Ovary (tissue), 9 donors: ENCODE results near the gene CPSF3. TPM values are rescaled to one million over a fixed set of nuclear protein-coding genes. Genes with fewer than 3 reads are reported as not detected.

Experiments
- DNase-seq, 5 donors: peaks; one replicate each; pipeline ENCODE4 v3.0.0-alpha.2; 2019 to 2020
- H3K27ac ChIP-seq, 2 donors: fragments of 200-600 bp; one replicate each; pipeline versions ENCODE4 v1.5.1 to v1.8.0; 2019 to 2022
- H3K27me3 ChIP-seq: fragments of 200-600 bp; one replicate; pipeline ENCODE4 v1.8.0; 2022
- H3K36me3 ChIP-seq: fragments of 200-600 bp; sonication (generic); one replicate; pipeline ENCODE4 v1.5.1; 2019
- H3K4me1 ChIP-seq: one replicate; pipeline ENCODE4 v1.8.1; 2013; ENCODE audit warnings: mild to moderate bottlenecking, moderate library complexity; ENCODE audit not compliant: insufficient read depth
- H3K4me3 ChIP-seq: fragments of 200-600 bp; sonication (generic); one replicate; pipeline ENCODE4 v1.5.1; 2017
- H3K9me3 ChIP-seq, 2 donors: fragments of 200-600 bp in 1 of 2; sonication (generic) in 1 of 2; one replicate each; pipeline versions ENCODE4 v1.5.1 to v1.8.1; 2013 to 2019; ENCODE audit warnings: mild to moderate bottlenecking in 1 of 2, moderate library complexity in 1 of 2
- EP300 ChIP-seq: sonication (generic); formaldehyde crosslinking; IDR thresholded peaks from one replicate; pipeline ENCODE4 v1.6.1; 2017; ENCODE audit warnings: antibody characterized with exemption
- POLR2A ChIP-seq: fragments of 450-650 bp; IDR thresholded peaks from one replicate; pipeline ENCODE4 v1.6.1; 2017; ENCODE audit warnings: antibody characterized with exemption, mild to moderate bottlenecking, moderate library complexity
- WGBS, 3 donors: extraction: QIAGEN DNeasy Blood & Tissue Kit in 1 of 3; methylation state at CpG; one replicate each; pipeline versions ENCODE4 v1.1.5 to v1.1.7; 2013 to 2017; 5-methylcytosine and 5-hydroxymethylcytosine counted together
- intact Hi-C, 4 donors: fragments of 100-400 bp; cut with DNase I; formaldehyde crosslinking; loops; one replicate each; pipeline versions ENCODE4 v1.11.0 to v1.15.1; 2022 to 2023
- polyA plus RNA-seq, 2 donors: library from polyadenylated mRNA; stranded (reverse); fragments of 200-250 nt in 1 of 2; fragments of 350-450 nt in 1 of 2; fragmentation: Illumina TruSeq in 1 of 2; extraction: RNeasy Lipid Tissue Mini Kit (QIAGEN cat#74804) in 1 of 2; gene quantifications; one replicate each; pipeline ENCODE4 v1.2.3, GENCODE V29; 2013 to 2014
- total RNA-seq, 7 donors: library from RNA; depleted of rRNA in 2 of 7; stranded (reverse); fragments of >200 nt in 2 of 7; fragmentation: NEBNext Ultra II Directional in 3 of 7; extraction: Animal tissue kit (Norgen Biotek cat#: 25700) in 3 of 7; gene quantifications; one replicate each; pipeline versions ENCODE4 v1.1.0 to v1.2.4, GENCODE V29; 2016 to 2023
- TF ChIP-seq, protein P1 (sequence below), 3 donors: fragments of 450-650 bp in 2 of 3; fragments of 200-600 bp in 1 of 3; IDR thresholded peaks; one replicate each; pipeline versions ENCODE4 v1.5.1 to v1.8.0; 2016 to 2022; ENCODE audit warnings: antibody characterized with exemption in 3 of 3, mild to moderate bottlenecking in 1 of 3
- donor health status: DM: no; HTN: no; CAD: no; lungs with moderate emphysema.
- donor health status: DM: no; HTN: no; CAD: no.
- donor health status: Bipolar disorder and iron deficiency.
- donor health status: DM: yes; HTN: yes; CAD: no.
- donor health status: DM: no; HTN: no; CAD: no.
- donor health status: DM: yes; HTN: yes; CAD: no.

Gene CPSF3
- total and polyA plus RNA-seq, 9 donors: 11.8 to 25.0 (median 19.8) TPM

DNA sequence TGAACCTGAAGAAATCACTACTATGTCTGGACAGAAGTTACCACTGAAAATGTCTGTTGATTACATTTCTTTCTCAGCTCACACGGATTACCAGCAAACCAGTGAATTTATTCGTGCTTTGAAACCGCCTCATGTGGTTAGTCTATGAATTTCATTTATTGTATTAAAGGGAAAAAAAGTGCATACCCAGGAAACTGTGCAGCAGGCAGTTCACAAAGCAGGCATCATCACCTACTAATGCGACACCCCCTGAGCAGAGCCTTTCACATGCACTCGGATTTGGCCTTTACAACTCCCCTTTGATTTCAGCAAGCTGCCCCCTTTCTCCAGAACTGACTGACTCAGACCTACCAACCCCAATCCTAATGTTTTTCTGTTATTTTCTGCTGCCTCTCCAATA is 20.1 kb downstream of the CPSF3 start:
- intact Hi-C loops: no loop called here
- Histone ChIP-seq H3K36me3 (no peaks in the 10 kb centered on the region), H3K4me3 (no peak overlapping the region), H3K4me1 (no peaks in the 10 kb centered on the region), H3K27ac (no peak overlapping the region), H3K27me3 (no peaks in the 10 kb centered on the region), H3K9me3 (no peaks in the 10 kb centered on the region)
- no peak for DNase-seq
- TF ChIP-seq POLR2A: no peak
- TF ChIP-seq, protein P1, sequence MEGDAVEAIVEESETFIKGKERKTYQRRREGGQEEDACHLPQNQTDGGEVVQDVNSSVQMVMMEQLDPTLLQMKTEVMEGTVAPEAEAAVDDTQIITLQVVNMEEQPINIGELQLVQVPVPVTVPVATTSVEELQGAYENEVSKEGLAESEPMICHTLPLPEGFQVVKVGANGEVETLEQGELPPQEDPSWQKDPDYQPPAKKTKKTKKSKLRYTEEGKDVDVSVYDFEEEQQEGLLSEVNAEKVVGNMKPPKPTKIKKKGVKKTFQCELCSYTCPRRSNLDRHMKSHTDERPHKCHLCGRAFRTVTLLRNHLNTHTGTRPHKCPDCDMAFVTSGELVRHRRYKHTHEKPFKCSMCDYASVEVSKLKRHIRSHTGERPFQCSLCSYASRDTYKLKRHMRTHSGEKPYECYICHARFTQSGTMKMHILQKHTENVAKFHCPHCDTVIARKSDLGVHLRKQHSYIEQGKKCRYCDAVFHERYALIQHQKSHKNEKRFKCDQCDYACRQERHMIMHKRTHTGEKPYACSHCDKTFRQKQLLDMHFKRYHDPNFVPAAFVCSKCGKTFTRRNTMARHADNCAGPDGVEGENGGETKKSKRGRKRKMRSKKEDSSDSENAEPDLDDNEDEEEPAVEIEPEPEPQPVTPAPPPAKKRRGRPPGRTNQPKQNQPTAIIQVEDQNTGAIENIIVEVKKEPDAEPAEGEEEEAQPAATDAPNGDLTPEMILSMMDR (IDR thresholded peaks at IDR 0.05): no peak
- no peak for TF ChIP-seq EP300
- 87 to 91% (median 89%) methylated on average over 5 of the region's 5 CpGs for WGBS, 3 donors

DNA sequence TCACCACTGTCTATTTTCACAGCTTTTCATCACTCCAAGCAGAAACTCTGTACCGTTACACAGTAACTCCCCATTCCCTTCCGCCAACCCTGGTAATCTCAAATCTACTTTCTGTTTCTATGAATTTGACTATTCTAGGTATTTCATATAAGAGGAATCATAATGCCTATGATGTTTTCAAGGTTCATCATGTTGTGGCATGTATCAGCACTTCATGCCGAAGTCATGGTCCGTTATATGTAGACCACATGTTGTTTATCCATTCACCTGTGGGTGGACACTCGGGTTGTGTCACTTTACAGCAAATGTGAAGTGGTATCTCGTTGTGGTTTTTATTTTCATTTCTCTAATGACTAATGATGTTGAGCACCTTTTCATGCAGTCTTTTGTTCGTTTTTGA is 21.6 kb downstream of the CPSF3 start:
- TF ChIP-seq EP300: no peak
- TF ChIP-seq, protein P1 (IDR thresholded peaks at IDR 0.05): no peak
- TF ChIP-seq POLR2A: no peak
- DNase-seq: no peak
- no peaks in the 10 kb centered on the region for H3K9me3 ChIP-seq
- H3K4me3 ChIP-seq: no peak overlapping the region
- intact Hi-C loops: no loop called here
- H3K36me3 ChIP-seq: no peaks in the 10 kb centered on the region
- H3K27me3 ChIP-seq: no peaks in the 10 kb centered on the region
- 78 to 92% (median 89%) methylated on average over 7 of the region's 7 CpGs for WGBS, 3 donors
- H3K4me1 ChIP-seq: no peaks in the 10 kb centered on the region
- H3K27ac ChIP-seq: no peak overlapping the region

DNA sequence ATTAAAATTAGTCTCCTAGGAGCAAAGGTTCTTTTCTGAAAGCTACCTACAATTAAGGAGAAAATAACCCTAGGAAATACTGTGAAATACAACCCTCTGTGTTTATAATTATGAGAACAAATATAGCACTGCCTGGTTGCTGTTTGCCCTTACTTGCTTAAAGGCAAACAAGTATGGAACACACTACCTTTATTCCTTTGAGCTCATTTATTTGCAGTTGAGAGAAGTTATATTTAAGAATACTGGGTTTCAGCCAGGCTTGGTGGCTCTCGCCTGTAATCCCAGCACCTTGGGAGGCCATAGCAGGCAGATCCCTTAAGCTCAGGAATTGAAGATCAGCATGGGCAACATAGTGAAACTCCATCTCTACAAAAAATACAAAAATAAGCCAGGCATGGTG is 27.8 kb downstream of the CPSF3 start:
- no peak overlapping the region for H3K27ac ChIP-seq
- no peak for TF ChIP-seq EP300
- TF ChIP-seq, protein P1 (IDR thresholded peaks at IDR 0.05): no peak
- TF ChIP-seq POLR2A: no peak
- no peaks in the 10 kb centered on the region for H3K4me1 ChIP-seq
- no peaks in the 10 kb centered on the region for H3K27me3 ChIP-seq
- H3K36me3 ChIP-seq: no peaks in the 10 kb centered on the region
- intact Hi-C loops: no loop called here
- no peaks in the 10 kb centered on the region for H3K9me3 ChIP-seq
- no peak for DNase-seq
- WGBS, 3 donors: 97 to 100% (median 100%) methylated on average over 1 of the region's 1 CpG
- H3K4me3 ChIP-seq: no peak overlapping the region

DNA sequence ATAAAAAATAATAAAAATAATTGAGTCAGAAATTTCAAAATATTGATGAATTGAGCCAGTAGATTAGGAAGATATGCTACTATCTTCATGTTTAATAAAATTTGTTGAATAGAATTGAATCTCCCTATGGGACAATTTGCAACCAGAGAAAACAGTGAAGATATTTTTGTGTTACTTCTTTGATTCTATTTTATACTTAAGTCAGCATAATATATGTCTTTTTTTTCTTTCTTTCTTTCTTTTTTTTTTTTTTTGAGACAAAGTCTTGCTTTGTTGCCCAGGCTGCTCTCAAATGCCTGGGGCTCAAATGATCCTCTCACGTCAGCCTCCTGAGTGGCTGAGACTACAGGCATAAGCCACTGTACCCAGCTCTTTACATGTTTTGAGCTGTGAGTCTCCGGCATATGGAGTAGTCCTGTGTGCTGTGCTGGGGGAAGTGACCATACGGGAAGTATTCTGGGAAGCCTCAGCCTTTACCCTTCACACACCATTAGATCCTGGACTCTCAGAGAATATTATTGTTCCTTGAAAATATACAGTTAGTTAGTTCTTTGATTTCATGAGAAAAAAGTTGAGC is 37.1 kb downstream of the CPSF3 start:
- 90 to 97% (median 96%) methylated on average over 3 of the region's 3 CpGs for WGBS, 3 donors
- Histone ChIP-seq H3K36me3 (no peaks in the 10 kb centered on the region), H3K9me3 (no peaks in the 10 kb centered on the region), H3K4me1 (no peaks in the 10 kb centered on the region), H3K27me3 (no peaks in the 10 kb centered on the region), H3K4me3 (no peak overlapping the region), H3K27ac (no peak overlapping the region)
- TF ChIP-seq, protein P1 (IDR thresholded peaks at IDR 0.05): no peak
- TF ChIP-seq POLR2A (no peak), EP300 (no peak)
- no peak for DNase-seq
- intact Hi-C loops: no loop called here
